ENCODE results near the gene TSC22D3. TPM values are rescaled to one million over a fixed set of nuclear protein-coding genes. Genes with fewer than 3 reads are reported as not detected.

Gene TSC22D3
- total RNA-seq, 2 experiments from 2014 or later, result 25.2 to 29.7 TPM

- Mint-ChIP-seq H3K4me1 (peaks cover 5% of the 10 kb centered on the region), H3K27ac (no peak overlapping the region), H3K4me3 (no peak overlapping the region), H3K36me3 (no peaks in the 10 kb centered on the region), H3K9me3 (no peaks in the 10 kb centered on the region), H3K27me3 (no peaks in the 10 kb centered on the region)
- DNase-seq, result no peak
Measured at GRCh38 chrX:107729558-107730297, 45.9 kb downstream of the TSC22D3 start.

- H3K27ac Mint-ChIP-seq, result no peak overlapping the region
- no peak overlapping the region for H3K4me3 Mint-ChIP-seq
- no peaks in the 10 kb centered on the region for H3K27me3 Mint-ChIP-seq
- H3K36me3 Mint-ChIP-seq, result no peaks in the 10 kb centered on the region
- H3K4me1 Mint-ChIP-seq, result peaks cover 5% of the 10 kb centered on the region
- no peaks in the 10 kb centered on the region for H3K9me3 Mint-ChIP-seq
- DNase-seq, result no peak
Measured at GRCh38 chrX:107728371-107729099, 47.1 kb downstream of the TSC22D3 start.

- Mint-ChIP-seq H3K36me3 (no peaks in the 10 kb centered on the region), H3K4me1 (peaks cover 6% of the 10 kb centered on the region), H3K27me3 (no peaks in the 10 kb centered on the region), H3K4me3 (no peak overlapping the region), H3K27ac (no peak overlapping the region), H3K9me3 (no peaks in the 10 kb centered on the region)
- no peak for DNase-seq
Measured at GRCh38 chrX:107726816-107727534, 48.6 kb downstream of the TSC22D3 start.

GRCh38 chrX:107725761-107726555, 49.6 kb downstream of the TSC22D3 start:
- DNase-seq, result no peak
- Mint-ChIP-seq H3K36me3 (no peaks in the 10 kb centered on the region), H3K9me3 (no peaks in the 10 kb centered on the region), H3K4me1 (peaks cover 13% of the 10 kb centered on the region), H3K4me3 (no peak overlapping the region), H3K27me3 (no peaks in the 10 kb centered on the region), H3K27ac (no peak overlapping the region)

GRCh38 chrX:107724653-107725052, 50.9 kb downstream of the TSC22D3 start:
- no peaks in the 10 kb centered on the region for H3K36me3 Mint-ChIP-seq
- H3K9me3 Mint-ChIP-seq, result no peaks in the 10 kb centered on the region
- no peak overlapping the region for H3K27ac Mint-ChIP-seq
- no peak for DNase-seq
- H3K4me3 Mint-ChIP-seq, result no peak overlapping the region
- H3K4me1 Mint-ChIP-seq, result peaks cover 13% of the 10 kb centered on the region
- H3K27me3 Mint-ChIP-seq, result no peaks in the 10 kb centered on the region

- H3K36me3 Mint-ChIP-seq, result no peaks in the 10 kb centered on the region
- H3K27me3 Mint-ChIP-seq, result no peaks in the 10 kb centered on the region
- H3K27ac Mint-ChIP-seq, result no peak overlapping the region
- no peaks in the 10 kb centered on the region for H3K9me3 Mint-ChIP-seq
- DNase-seq, result no peak
- H3K4me1 Mint-ChIP-seq, result peaks cover 12% of the 10 kb centered on the region
- H3K4me3 Mint-ChIP-seq, result no peak overlapping the region
Measured at GRCh38 chrX:107723511-107723910, 52.1 kb downstream of the TSC22D3 start.

- no peak for DNase-seq
- H3K4me1 Mint-ChIP-seq, result peaks cover 24% of the 10 kb centered on the region
- no peaks in the 10 kb centered on the region for H3K36me3 Mint-ChIP-seq
- no peaks in the 10 kb centered on the region for H3K9me3 Mint-ChIP-seq
- no peaks in the 10 kb centered on the region for H3K27me3 Mint-ChIP-seq
- no peak overlapping the region for H3K27ac Mint-ChIP-seq
- H3K4me3 Mint-ChIP-seq, result no peak overlapping the region
Measured at GRCh38 chrX:107721966-107722707, 53.5 kb downstream of the TSC22D3 start.

- Mint-ChIP-seq H3K36me3 (no peaks in the 10 kb centered on the region), H3K4me3 (no peak overlapping the region), H3K4me1 (peaks cover 25% of the 10 kb centered on the region), H3K9me3 (no peaks in the 10 kb centered on the region), H3K27me3 (no peaks in the 10 kb centered on the region), H3K27ac (no peak overlapping the region)
- no peak for DNase-seq
Measured at GRCh38 chrX:107721318-107721717, 54.3 kb downstream of the TSC22D3 start.

GRCh38 chrX:107718156-107718621, 57.4 kb downstream of the TSC22D3 start:
- DNase-seq, result peak; percentile 59
- peak overlapping the region; percentile 29 for H3K4me3 Mint-ChIP-seq
- H3K27ac Mint-ChIP-seq, result peak overlapping the region; percentile 94
- peaks cover 6% of the 10 kb centered on the region for H3K36me3 Mint-ChIP-seq
- H3K27me3 Mint-ChIP-seq, result no peaks in the 10 kb centered on the region
- H3K4me1 Mint-ChIP-seq, result peaks cover 41% of the 10 kb centered on the region
- H3K9me3 Mint-ChIP-seq, result no peaks in the 10 kb centered on the region

GRCh38 chrX:107716816-107717700, 58.5 kb downstream of the TSC22D3 start:
- H3K4me1 Mint-ChIP-seq, result peaks cover 50% of the 10 kb centered on the region
- H3K27ac Mint-ChIP-seq, result peak overlapping the region; percentile 94
- H3K27me3 Mint-ChIP-seq, result no peaks in the 10 kb centered on the region
- H3K36me3 Mint-ChIP-seq, result peaks cover 12% of the 10 kb centered on the region
- DNase-seq, result peak; percentile 84
- H3K9me3 Mint-ChIP-seq, result no peaks in the 10 kb centered on the region
- peak overlapping the region; percentile 92 for H3K4me3 Mint-ChIP-seq

GRCh38 chrX:107716118-107716684, 59.4 kb downstream of the TSC22D3 start:
- H3K4me1 Mint-ChIP-seq, result peaks cover 50% of the 10 kb centered on the region
- H3K9me3 Mint-ChIP-seq, result no peaks in the 10 kb centered on the region
- peak overlapping the region; percentile 90 for H3K27ac Mint-ChIP-seq
- no peaks in the 10 kb centered on the region for H3K27me3 Mint-ChIP-seq
- DNase-seq, result no peak
- H3K4me3 Mint-ChIP-seq, result peak overlapping the region; percentile 92
- peaks cover 13% of the 10 kb centered on the region for H3K36me3 Mint-ChIP-seq

- no peak for DNase-seq
- Mint-ChIP-seq H3K4me3 (peak overlapping the region; percentile 92), H3K27me3 (no peaks in the 10 kb centered on the region), H3K4me1 (peaks cover 56% of the 10 kb centered on the region), H3K36me3 (peaks cover 14% of the 10 kb centered on the region), H3K27ac (peak overlapping the region; percentile 90), H3K9me3 (no peaks in the 10 kb centered on the region)
Measured at GRCh38 chrX:107715331-107716117, 60.1 kb downstream of the TSC22D3 start.

Data from activated naive CD8-positive, alpha-beta T cell treated with anti-CD3 and anti-CD28 coated beads for 36 hours (primary cell).